IPS-15b (cell line): ENCODE measurements around the gene TNFRSF21.

ENCODE experiments used
- H3K27me3 ChIP-seq: one replicate; pipeline ENCODE4 v1.6.1; 2013; ENCODE audit warnings: low read length; ENCODE audit not compliant: control insufficient read depth, insufficient read depth
- H3K36me3 ChIP-seq: one replicate; pipeline ENCODE4 v1.6.1; 2013; ENCODE audit warnings: low read length; ENCODE audit not compliant: control insufficient read depth, insufficient read depth
- H3K4me1 ChIP-seq: one replicate; pipeline ENCODE4 v1.6.1; 2013; ENCODE audit warnings: mild to moderate bottlenecking, low read length; ENCODE audit not compliant: control insufficient read depth, insufficient read depth
- H3K4me3 ChIP-seq: one replicate; pipeline ENCODE4 v1.5.1; 2013; ENCODE audit warnings: low read depth, low read length
- H3K9ac ChIP-seq: one replicate; pipeline ENCODE4 v1.6.1; 2013; ENCODE audit warnings: low read depth, mild to moderate bottlenecking, low read length
- H3K9me3 ChIP-seq: one replicate; pipeline ENCODE4 v1.6.1; 2013; ENCODE audit warnings: mild to moderate bottlenecking, low read length; ENCODE audit not compliant: control insufficient read depth, insufficient read depth

The TNFRSF21 gene, protein sequence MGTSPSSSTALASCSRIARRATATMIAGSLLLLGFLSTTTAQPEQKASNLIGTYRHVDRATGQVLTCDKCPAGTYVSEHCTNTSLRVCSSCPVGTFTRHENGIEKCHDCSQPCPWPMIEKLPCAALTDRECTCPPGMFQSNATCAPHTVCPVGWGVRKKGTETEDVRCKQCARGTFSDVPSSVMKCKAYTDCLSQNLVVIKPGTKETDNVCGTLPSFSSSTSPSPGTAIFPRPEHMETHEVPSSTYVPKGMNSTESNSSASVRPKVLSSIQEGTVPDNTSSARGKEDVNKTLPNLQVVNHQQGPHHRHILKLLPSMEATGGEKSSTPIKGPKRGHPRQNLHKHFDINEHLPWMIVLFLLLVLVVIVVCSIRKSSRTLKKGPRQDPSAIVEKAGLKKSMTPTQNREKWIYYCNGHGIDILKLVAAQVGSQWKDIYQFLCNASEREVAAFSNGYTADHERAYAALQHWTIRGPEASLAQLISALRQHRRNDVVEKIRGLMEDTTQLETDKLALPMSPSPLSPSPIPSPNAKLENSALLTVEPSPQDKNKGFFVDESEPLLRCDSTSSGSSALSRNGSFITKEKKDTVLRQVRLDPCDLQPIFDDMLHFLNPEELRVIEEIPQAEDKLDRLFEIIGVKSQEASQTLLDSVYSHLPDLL

DNA sequence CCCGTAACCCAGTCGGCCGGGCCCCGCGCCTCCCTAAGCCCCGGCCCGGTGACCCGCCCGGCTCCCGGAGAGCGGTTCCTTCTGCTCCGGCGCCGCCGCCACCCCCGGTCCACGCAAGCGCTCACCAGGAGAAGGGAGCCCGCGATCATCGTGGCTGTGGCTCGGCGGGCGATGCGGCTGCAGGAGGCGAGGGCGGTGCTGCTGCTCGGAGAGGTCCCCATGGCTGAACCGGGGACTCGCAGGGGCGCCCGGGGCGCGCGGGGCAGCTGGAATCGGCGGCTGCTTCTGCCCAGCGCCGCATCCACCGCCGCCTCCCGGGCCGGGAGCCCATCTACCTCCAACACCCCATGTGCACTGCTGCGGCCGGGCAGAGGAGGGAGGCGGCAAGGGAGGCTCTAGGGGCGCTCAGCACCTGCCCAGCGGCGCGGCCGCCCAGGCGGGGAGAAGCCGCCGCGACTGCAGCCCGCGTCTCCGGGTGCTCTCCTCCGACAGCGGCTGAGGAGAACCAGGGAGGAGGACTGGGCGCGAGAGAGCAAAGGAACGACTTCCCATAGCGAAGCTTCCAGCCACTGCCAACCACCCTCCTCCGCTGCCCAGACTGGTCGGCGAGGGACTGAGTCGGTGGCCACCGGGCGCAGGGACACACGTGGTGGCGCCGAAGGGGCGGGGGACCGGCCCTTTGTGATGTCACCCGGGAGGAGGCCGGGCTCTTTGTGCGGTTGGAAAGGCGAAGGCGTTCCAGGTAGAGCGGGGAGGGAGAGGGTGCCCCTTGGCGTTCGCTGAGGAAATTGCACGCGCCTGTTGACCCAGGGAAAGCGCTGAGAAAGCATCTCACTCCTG, at the start of gene TNFRSF21:
Gene TNFRSF21, minus strand, starts transcription at position 615 of the 840 bp plus-strand sequence. Its CDS starts 394 bp downstream, at position 221.
- H3K9ac ChIP-seq = peak within 1 kb of the TSS; percentile 77
- H3K27me3 ChIP-seq = no peaks in the 10 kb centered on the region
- peaks cover 11% of the 10 kb centered on the region for H3K4me1 ChIP-seq
- H3K9me3 ChIP-seq = peaks cover 2% of the 10 kb centered on the region
- H3K36me3 ChIP-seq = no peaks in the 10 kb centered on the region
- peak within 1 kb of the TSS; percentile 78 for H3K4me3 ChIP-seq

DNA sequence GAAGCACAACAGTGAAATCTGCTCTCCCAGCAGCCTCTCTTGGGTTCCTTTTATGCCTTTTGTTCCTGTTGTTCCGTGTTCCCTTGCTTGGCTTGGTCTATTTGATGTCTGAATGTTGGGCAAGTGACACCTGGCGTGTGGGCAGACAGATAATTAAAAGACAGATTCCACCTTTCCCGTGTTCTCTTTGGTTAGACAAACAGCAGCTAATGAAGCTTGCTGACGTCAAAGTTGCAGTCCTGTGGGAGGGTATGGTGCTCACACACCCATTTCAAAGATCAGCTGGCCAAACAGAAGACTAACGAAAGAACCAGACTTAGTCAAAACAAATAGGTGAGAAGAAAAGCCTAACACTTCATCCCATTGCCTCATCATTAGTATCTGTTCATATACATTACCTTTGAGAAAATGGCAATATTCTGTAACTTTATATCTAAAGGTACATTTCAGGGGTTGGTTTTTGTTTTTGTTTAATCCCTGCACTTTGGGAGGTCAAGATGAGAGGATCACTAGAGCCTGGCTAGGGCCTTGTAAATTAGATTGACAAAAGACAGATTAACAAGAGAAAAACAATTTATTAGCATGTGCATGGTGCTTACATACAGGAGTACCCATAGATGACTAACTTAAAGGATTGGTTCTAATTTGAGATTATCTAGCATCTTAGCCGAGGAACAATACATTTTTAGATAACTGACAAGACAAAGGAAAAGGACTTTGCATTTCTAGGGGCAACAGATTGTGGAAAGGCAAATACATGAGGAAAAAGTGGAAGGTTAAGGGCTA, 48.9 kb upstream of the TNFRSF21 start:
- Histone ChIP-seq H3K9ac (no peak overlapping the region), H3K36me3 (no peaks in the 10 kb centered on the region), H3K4me1 (peaks cover 11% of the 10 kb centered on the region)

DNA sequence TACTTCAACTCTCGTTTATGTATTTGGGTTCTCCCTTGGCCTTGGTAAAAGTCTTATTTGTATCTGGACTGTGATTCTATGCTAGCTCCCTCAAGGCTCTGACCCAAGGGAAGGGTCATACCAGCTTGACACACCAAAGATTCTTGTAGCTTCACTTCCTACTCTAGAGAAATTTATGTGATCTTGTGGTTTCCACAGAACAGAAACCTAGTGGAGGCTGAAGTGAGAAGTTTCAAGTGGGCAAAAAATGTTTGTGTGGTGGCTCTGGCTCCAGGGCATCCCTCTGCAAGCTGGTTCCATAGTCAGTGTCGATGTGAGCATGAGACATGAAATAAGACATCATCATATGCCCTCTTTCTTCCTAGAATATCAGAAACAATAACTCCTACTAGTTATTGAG, 48.1 kb upstream of the TNFRSF21 start:
- no peaks in the 10 kb centered on the region for H3K36me3 ChIP-seq
- H3K4me3 ChIP-seq = no peak overlapping the region
- H3K27me3 ChIP-seq = no peaks in the 10 kb centered on the region
- H3K9me3 ChIP-seq = no peaks in the 10 kb centered on the region
- H3K4me1 ChIP-seq = peaks cover 11% of the 10 kb centered on the region
- no peak overlapping the region for H3K9ac ChIP-seq

More for the DNA sequence above, 48.9 kb upstream of the TNFRSF21 start:
- Histone ChIP-seq H3K27me3 (no peaks in the 10 kb centered on the region), H3K4me3 (no peak overlapping the region), H3K9me3 (no peaks in the 10 kb centered on the region)

DNA sequence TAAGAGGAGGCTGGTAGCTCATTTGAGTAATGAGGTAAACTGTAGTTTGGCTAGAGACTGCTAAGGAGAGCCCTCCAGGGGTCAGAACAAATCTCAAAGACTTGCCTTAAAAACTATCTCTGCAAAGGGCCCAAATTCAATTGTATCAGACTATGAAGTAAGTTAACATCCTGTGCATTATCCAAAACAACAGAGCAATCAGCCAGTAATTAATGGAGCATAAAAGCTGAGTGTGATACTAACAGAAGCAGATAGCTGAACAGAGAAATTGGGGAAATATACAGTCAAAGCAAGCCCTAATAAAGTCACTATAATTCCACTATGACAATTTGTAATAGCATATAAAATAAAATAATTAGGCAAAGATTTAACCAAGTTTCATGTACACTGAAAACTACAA, 45.8 kb upstream of the TNFRSF21 start:
- H3K4me1 ChIP-seq = peaks cover 11% of the 10 kb centered on the region
- H3K27me3 ChIP-seq = no peaks in the 10 kb centered on the region
- no peaks in the 10 kb centered on the region for H3K36me3 ChIP-seq
- H3K4me3 ChIP-seq = no peak overlapping the region
- H3K9me3 ChIP-seq = no peaks in the 10 kb centered on the region
- H3K9ac ChIP-seq = no peak overlapping the region

DNA sequence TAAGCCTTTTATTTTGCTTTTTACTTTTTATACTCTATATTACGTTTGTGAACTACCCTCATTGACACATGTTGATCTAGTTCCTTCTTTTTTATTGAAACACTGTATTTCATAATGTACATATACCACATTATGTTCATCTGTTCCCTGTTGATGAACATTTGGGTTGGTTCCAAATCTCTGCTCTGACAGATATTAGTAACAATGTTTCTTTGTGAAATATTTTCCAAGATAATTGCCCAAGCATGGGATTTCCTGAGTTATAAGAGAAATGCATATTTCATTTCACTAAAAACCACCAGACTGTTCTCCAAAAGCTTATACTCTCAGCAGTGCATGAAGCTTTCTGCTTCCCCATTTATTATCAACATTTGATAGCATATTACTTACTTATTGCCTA, 44.2 kb upstream of the TNFRSF21 start:
- H3K9ac ChIP-seq = no peak overlapping the region
- H3K9me3 ChIP-seq = no peaks in the 10 kb centered on the region
- no peaks in the 10 kb centered on the region for H3K36me3 ChIP-seq
- peaks cover 8% of the 10 kb centered on the region for H3K4me1 ChIP-seq
- no peak overlapping the region for H3K4me3 ChIP-seq
- H3K27me3 ChIP-seq = no peaks in the 10 kb centered on the region

DNA sequence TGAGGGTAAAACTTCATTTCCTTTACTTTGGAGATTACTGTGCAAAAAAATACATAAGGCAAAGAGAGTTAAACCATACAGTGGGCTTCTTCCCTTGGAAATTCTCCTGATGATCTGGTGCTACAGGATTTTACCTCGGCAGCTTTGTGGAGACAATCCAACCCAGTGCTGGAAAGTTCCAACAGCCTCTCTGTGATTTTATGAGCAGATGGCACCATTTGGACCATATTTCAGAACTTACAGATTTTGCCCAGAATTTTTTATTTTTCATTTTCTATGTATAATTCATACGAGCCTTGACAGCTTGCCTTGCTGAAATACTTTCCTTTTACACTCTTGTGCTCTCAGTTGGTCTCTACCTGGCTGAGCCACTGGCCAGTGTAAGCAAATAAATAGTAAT, 43.3 kb upstream of the TNFRSF21 start:
- Histone ChIP-seq H3K9me3 (no peaks in the 10 kb centered on the region), H3K9ac (no peak overlapping the region), H3K36me3 (no peaks in the 10 kb centered on the region), H3K4me3 (no peak overlapping the region), H3K27me3 (no peaks in the 10 kb centered on the region), H3K4me1 (peaks cover 2% of the 10 kb centered on the region)

DNA sequence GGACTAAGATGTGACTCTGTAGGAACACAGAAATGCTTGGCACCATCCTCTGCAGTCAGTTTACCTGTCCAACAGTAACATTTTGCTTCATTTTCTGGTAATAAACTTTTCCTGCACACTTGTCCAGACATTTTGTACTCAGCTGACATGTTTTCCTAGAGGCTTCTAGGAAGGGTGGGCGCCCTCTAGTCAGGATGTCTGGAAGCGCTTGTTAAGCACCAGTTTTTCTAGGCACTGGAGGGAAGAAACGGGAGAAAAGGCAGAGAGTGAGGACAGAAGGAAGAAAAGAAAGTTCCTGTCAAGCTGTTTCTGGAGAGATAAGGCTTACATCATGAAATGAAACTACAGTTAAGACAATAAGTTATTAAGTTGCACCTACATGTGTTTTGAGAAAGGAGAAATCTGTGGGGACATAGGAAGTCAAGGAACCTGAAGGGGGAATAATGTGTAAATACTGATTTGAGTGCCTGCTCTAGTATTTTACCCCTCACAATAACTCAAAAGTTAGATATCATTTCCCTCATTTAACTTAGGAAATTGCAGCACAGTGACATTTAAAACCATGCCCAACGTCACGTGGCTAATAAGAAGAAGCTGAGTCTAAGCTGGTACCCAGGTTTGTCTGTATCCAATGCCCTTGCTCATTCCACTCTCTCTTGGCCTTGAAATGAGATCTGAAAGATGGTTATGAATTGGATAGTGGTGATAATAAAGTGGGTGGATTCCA, 42.7 kb upstream of the TNFRSF21 start:
- Histone ChIP-seq H3K27me3 (no peaks in the 10 kb centered on the region), H3K4me3 (no peak overlapping the region), H3K4me1 (no peaks in the 10 kb centered on the region), H3K9me3 (no peaks in the 10 kb centered on the region), H3K9ac (no peak overlapping the region), H3K36me3 (no peaks in the 10 kb centered on the region)

DNA sequence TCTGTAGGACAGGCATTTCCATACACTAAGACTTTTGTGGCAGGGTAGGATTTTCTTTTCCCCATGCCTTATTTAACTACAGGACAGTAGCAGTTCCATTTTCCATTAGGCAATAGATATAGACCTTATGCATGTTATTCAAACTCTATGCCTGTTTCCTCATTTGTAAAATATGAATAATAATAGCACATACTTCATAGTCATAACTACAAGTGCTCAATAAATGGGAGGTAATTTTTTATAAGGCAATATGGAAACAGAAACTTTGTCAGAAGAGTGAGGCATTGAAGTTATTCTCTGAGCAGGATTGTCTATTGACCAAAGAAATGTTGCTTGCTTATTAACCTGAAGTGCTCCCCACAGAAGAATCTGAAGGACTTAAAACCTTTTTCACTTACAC, 41.9 kb upstream of the TNFRSF21 start:
- H3K36me3 ChIP-seq = no peaks in the 10 kb centered on the region
- H3K4me1 ChIP-seq = no peaks in the 10 kb centered on the region
- no peaks in the 10 kb centered on the region for H3K9me3 ChIP-seq
- H3K9ac ChIP-seq = no peak overlapping the region
- no peaks in the 10 kb centered on the region for H3K27me3 ChIP-seq
- H3K4me3 ChIP-seq = no peak overlapping the region

DNA sequence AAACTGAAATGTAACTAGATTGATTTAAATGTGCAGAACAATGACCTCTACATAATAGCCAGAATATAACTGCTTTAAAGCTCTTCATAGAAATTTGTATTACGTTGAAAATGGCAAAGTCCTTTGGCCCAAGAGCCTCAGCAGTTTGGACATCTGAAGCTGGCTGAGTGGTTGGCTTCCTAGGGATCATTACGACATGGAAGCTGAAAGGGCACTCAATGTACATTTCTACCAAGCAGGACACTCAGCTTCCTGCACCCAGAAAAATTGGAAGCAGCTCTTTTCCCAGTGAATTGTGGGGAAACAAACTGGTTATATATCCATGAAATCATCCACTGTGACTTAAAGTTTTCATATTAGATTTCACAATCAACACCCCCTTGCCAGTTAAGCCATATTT, 40.2 kb upstream of the TNFRSF21 start:
- Histone ChIP-seq H3K4me1 (no peaks in the 10 kb centered on the region), H3K4me3 (no peak overlapping the region), H3K9me3 (no peaks in the 10 kb centered on the region), H3K27me3 (no peaks in the 10 kb centered on the region), H3K36me3 (no peaks in the 10 kb centered on the region), H3K9ac (no peak overlapping the region)

DNA sequence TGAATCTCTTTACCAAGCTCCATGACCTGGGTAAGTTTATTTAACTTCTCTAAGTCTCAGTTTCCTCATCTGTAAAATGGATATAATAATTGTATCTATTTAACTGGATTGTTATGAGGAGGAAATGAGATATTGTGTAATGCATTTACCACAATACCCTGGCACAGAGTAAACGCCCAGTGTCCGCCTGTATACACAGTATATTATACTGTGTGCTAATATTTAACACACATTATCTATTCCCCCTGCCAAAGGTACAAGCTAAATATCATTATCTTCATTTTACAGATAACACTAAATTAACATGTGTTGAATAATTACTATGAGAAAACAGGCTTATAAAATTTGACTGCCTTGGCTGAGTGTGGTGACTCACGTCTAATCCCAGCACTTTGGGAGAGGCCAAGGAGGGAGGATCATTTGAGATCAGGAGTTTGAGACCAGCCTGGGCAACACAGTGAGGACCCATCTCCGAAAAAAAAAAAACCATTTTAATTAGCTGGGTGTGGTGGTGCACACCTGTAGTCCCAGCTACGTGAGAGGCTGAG, 38.7 kb upstream of the TNFRSF21 start:
- Histone ChIP-seq H3K9ac (no peak overlapping the region), H3K27me3 (no peaks in the 10 kb centered on the region), H3K36me3 (no peaks in the 10 kb centered on the region), H3K4me1 (no peaks in the 10 kb centered on the region), H3K9me3 (no peaks in the 10 kb centered on the region), H3K4me3 (no peak overlapping the region)
